Activated B cell treated with CpG ODN at 0.5 μM for 24 hours (primary cell): ENCODE results near the gene PSD4. TPM values are rescaled to one million over a fixed set of nuclear protein-coding genes. Genes with fewer than 3 reads are reported as not detected.

Source experiments
- ATAC-seq: fragments of 200-7000 bp; cut with Tn5 transposase; one replicate; pipeline ENCODE4 v1.10.0; 2021; ENCODE audit warnings: low read depth, mild to moderate bottlenecking, moderate library complexity
- CTCF ChIA-PET: fragments of 350-600 bp; sonication (Branson Sonifier 250); formaldehyde crosslinking; loops from one replicate; lab custom pipeline; 2021; ENCODE audit warnings: antibody characterized with exemption; lab: Charles Lee
- POLR2A ChIA-PET: fragments of 350-600 bp; sonication (Branson Sonifier 250); formaldehyde crosslinking; loops from one replicate; lab custom pipeline; 2021; ENCODE audit warnings: antibody characterized with exemption; lab: Charles Lee
- DNase-seq: peaks from one replicate; pipeline ENCODE4 v3.0.0; 2022
- H3K27ac Mint-ChIP-seq: one replicate; pipeline ENCODE4 v1.8.0; 2020; ENCODE audit warnings: mixed read lengths
- H3K27me3 Mint-ChIP-seq: one replicate; pipeline ENCODE4 v1.8.0; 2021; ENCODE audit warnings: mixed read lengths
- H3K36me3 Mint-ChIP-seq: one replicate; pipeline ENCODE4 v1.8.0; 2021; ENCODE audit warnings: low read depth, mixed read lengths
- H3K4me1 Mint-ChIP-seq: one replicate; pipeline ENCODE4 v1.8.0; 2021; ENCODE audit warnings: mixed read lengths
- H3K4me3 Mint-ChIP-seq: one replicate; pipeline ENCODE4 v1.8.0; 2020; ENCODE audit warnings: mild to moderate bottlenecking, mixed read lengths
- H3K9me3 Mint-ChIP-seq: one replicate; pipeline ENCODE4 v1.8.0; 2020; ENCODE audit warnings: mixed read lengths
- intact Hi-C: fragments of 100-400 bp; cut with micrococcal nuclease; formaldehyde crosslinking; loops from one replicate; pipeline ENCODE4 v1.15.1; 2024
- total RNA-seq: library from RNA; stranded (reverse); gene quantifications from 2 replicates; pipeline ENCODE4 v1.2.3, GENCODE V29; 2022
- TF ChIP-seq, protein P1 (sequence below): fragments of 200-600 bp; IDR thresholded peaks from one replicate; pipeline ENCODE4 v1.8.0; 2022; ENCODE audit warnings: antibody characterized with exemption, mild to moderate bottlenecking

Gene PSD4
- total RNA-seq, 1 donor from 2014 or later = 182 TPM

DNA sequence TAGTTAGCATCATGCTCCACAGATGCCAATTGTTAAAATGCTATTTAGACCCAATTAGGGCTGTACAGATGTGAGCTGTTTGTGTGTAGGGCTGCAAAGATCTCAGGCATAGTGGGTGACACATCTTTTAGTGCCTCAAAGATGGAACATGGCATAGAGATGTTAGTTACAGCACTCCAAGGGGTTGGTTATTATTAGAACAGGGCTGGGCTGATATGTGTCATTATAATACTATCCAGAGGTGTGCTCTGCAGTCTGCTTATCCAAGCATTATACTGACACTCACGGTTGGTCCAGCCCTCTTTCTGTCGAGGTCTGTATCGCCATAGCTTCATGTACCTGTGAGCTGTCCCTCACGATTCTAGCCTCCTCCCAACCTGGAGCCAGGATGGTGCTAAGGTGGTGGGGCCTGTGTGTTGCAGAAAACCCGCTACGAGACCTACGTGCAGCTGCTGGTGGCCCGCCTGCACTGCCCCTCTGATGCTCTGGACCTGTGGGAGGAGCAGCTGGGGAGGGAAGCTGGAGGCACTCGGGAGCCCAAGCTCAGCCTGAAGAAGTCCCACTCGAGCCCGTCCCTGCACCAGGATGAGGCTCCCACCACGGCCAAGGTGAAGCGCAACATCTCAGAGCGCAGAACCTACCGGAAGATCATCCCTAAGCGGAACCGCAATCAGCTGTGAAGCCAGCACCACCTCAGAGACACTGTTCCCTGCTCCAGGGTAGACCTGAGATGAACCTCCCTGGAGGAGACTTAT lies 27.1 kb downstream of the PSD4 start:
- CTCF ChIA-PET = interaction anchor here (1.3 to 17.7 kb wide), 4 partner anchors 20 to 189 kb away, joined by 3 to 319 read pairs (median 18); no protein-coding TSS in a partner anchor
- peaks cover 59% of the 10 kb centered on the region for H3K36me3 Mint-ChIP-seq
- no peaks in the 10 kb centered on the region for H3K27me3 Mint-ChIP-seq
- H3K27ac Mint-ChIP-seq = no peak overlapping the region
- POLR2A ChIA-PET = interaction anchor here (1.2 kb wide), 1 partner anchor 44 kb away, joined by 4 read pairs; no protein-coding TSS in a partner anchor
- H3K4me3 Mint-ChIP-seq = no peak overlapping the region
- DNase-seq (no peak), ATAC-seq (no peak)
- TF ChIP-seq, protein P1, sequence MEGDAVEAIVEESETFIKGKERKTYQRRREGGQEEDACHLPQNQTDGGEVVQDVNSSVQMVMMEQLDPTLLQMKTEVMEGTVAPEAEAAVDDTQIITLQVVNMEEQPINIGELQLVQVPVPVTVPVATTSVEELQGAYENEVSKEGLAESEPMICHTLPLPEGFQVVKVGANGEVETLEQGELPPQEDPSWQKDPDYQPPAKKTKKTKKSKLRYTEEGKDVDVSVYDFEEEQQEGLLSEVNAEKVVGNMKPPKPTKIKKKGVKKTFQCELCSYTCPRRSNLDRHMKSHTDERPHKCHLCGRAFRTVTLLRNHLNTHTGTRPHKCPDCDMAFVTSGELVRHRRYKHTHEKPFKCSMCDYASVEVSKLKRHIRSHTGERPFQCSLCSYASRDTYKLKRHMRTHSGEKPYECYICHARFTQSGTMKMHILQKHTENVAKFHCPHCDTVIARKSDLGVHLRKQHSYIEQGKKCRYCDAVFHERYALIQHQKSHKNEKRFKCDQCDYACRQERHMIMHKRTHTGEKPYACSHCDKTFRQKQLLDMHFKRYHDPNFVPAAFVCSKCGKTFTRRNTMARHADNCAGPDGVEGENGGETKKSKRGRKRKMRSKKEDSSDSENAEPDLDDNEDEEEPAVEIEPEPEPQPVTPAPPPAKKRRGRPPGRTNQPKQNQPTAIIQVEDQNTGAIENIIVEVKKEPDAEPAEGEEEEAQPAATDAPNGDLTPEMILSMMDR = no peak
- intact Hi-C loops = loop anchor here (10.0 kb wide), 1 partner anchor 244 kb away; no protein-coding TSS in a partner anchor
- peaks cover 17% of the 10 kb centered on the region for H3K4me1 Mint-ChIP-seq
- no peaks in the 10 kb centered on the region for H3K9me3 Mint-ChIP-seq

- ATAC-seq (no peak), DNase-seq (no peak)
- intact Hi-C loops = loop anchor here (10.0 kb wide), 1 partner anchor 243 kb away; no protein-coding TSS in a partner anchor
- Mint-ChIP-seq H3K36me3 (peaks cover 51% of the 10 kb centered on the region), H3K4me3 (no peak overlapping the region), H3K4me1 (peaks cover 17% of the 10 kb centered on the region), H3K27me3 (no peaks in the 10 kb centered on the region), H3K9me3 (no peaks in the 10 kb centered on the region), H3K27ac (no peak overlapping the region)
- TF ChIP-seq, protein P1 = no peak
- ChIA-PET CTCF (interaction anchor here (1.3 to 17.7 kb wide), 4 partner anchors 21 to 188 kb away, joined by 3 to 319 read pairs (median 18); no protein-coding TSS in a partner anchor), POLR2A (interaction anchor here (0.6 to 1.3 kb wide), 2 partner anchors 188 to 189 kb away, joined by 3 to 4 read pairs; no protein-coding TSS in a partner anchor)
Measured at GRCh38 chr2:113201496-113202304, 27.9 kb downstream of the PSD4 start.

GRCh38 chr2:113202305-113203216 lies 28.8 kb downstream of the PSD4 start:
- ChIA-PET CTCF (interaction anchor here (0.9 to 17.7 kb wide), 4 partner anchors 22 to 187 kb away, joined by 3 to 319 read pairs (median 4); partner anchors contain the start of gene PSD4), POLR2A (interaction anchor here (1.3 kb wide), 1 partner anchor 188 kb away, joined by 4 read pairs; no protein-coding TSS in a partner anchor)
- no peak overlapping the region for H3K4me3 Mint-ChIP-seq
- no peak for ATAC-seq
- H3K27me3 Mint-ChIP-seq = no peaks in the 10 kb centered on the region
- H3K4me1 Mint-ChIP-seq = peaks cover 17% of the 10 kb centered on the region
- intact Hi-C loops = loop anchor here (10.0 kb wide), 1 partner anchor 242 kb away; no protein-coding TSS in a partner anchor
- TF ChIP-seq, protein P1 = no peak
- peaks cover 42% of the 10 kb centered on the region for H3K36me3 Mint-ChIP-seq
- DNase-seq = no peak
- peak overlapping the region; percentile 41 for H3K27ac Mint-ChIP-seq
- H3K9me3 Mint-ChIP-seq = no peaks in the 10 kb centered on the region

DNA sequence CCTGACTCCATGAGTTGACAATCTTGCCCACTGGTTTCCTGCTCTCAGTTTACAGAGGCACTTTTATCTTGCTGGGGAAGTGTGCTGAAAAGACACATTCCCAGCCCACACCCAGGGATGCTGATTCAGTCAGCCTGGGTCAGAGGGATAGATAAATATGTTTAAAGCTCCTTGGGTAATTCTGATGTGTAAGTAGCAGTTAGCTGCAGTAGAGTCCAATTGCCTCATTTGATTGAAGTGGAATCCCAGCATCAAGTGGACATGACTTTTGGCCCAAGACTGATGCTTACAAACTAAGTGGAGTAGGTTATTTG lies 29.4 kb downstream of the PSD4 start:
- TF ChIP-seq, protein P1 = no peak
- ATAC-seq = no peak
- ChIA-PET POLR2A (interaction anchor here (0.6 to 1.9 kb wide), 3 partner anchors 168 to 203 kb away, joined by 3 to 7 read pairs (median 4); no protein-coding TSS in a partner anchor), CTCF (interaction anchor here (0.9 to 17.7 kb wide), 5 partner anchors 9 to 123 kb away, joined by 3 to 319 read pairs (median 4); partner anchors contain the start of gene PSD4)
- Mint-ChIP-seq H3K36me3 (peaks cover 36% of the 10 kb centered on the region), H3K4me1 (peaks cover 17% of the 10 kb centered on the region), H3K27ac (no peak overlapping the region), H3K9me3 (no peaks in the 10 kb centered on the region), H3K4me3 (no peak overlapping the region), H3K27me3 (no peaks in the 10 kb centered on the region)
- intact Hi-C loops = loop anchor here (10.0 kb wide), 1 partner anchor 242 kb away; no protein-coding TSS in a partner anchor
- no peak for DNase-seq
